K562 (cell line): ENCODE results near the gene GRHPR.

Source experiments
- HSF4 ChIP-seq: fragments of 250-450 bp; sonication (Bioruptor Pico); IDR thresholded peaks from 2 replicates; pipeline ENCODE4 v2.1.2; 2022; ENCODE audit warnings: mild to moderate bottlenecking, moderate library complexity, borderline replicate concordance
- KHSRP ChIP-seq: fragments of 450-650 bp; IDR thresholded peaks from 2 replicates; pipeline ENCODE4 v1.6.1; 2017
- MAZ ChIP-seq, 2 experiments: fragments of 450-650 bp in 1 of 2; sonication (generic) in 1 of 2; formaldehyde crosslinking; IDR thresholded peaks in 1 of 2; conservative IDR thresholded peaks in 1 of 2; 2 replicates each; pipeline versions ENCODE4 v1.4.0 to v1.5.0; 2020; ENCODE audit warnings: mild to moderate bottlenecking in 1 of 2, missing genetic modification reagents in 1 of 2
- NFATC3 ChIP-seq: fragments of 450-650 bp; IDR thresholded peaks from 2 replicates; pipeline ENCODE4 v1.6.1; 2017; ENCODE audit warnings: mild to moderate bottlenecking
- NR1H2 ChIP-seq: sonication (generic); formaldehyde crosslinking; IDR thresholded peaks from 2 replicates; pipeline ENCODE4 v1.4.0; 2020; ENCODE audit warnings: mild to moderate bottlenecking, missing genetic modification reagents
- NR2F6 ChIP-seq: fragments of 450-650 bp; formaldehyde crosslinking; IDR thresholded peaks from 2 replicates; pipeline ENCODE4 v1.4.0; 2020; ENCODE audit warnings: mild to moderate bottlenecking
- RBFOX2 ChIP-seq: fragments of 200-400 bp; formaldehyde crosslinking; IDR thresholded peaks from 2 replicates; pipeline ENCODE4 v1.6.1; 2017; ENCODE audit warnings: low read depth, mild to moderate bottlenecking, low read length, moderate library complexity
- SRSF9 ChIP-seq: fragments of 200-400 bp; formaldehyde crosslinking; IDR thresholded peaks from 2 replicates; pipeline ENCODE4 v1.6.1; 2017; ENCODE audit warnings: low read depth, low read length, borderline replicate concordance
- TAF15 ChIP-seq: fragments of 200-400 bp; formaldehyde crosslinking; IDR thresholded peaks from 2 replicates; pipeline ENCODE4 v1.6.1; 2017; ENCODE audit warnings: mild to moderate bottlenecking, low read depth, low read length, moderate library complexity
- YY1 ChIP-seq, 3 experiments: IDR thresholded peaks; 2 replicates each; pipeline ENCODE4 v1.6.1; 2011; ENCODE audit warnings: low read length in 2 of 3, mild to moderate bottlenecking in 2 of 3, moderate library complexity in 2 of 3, borderline replicate concordance in 1 of 3, control low read depth in 1 of 3, low read depth in 1 of 3; ENCODE audit not compliant: insufficient read depth in 3 of 3, insufficient replicate concordance in 2 of 3, control insufficient read depth in 1 of 3, insufficient read length in 1 of 3; ENCODE audit errors: extremely low read depth in 1 of 3
- ZFP36 ChIP-seq: fragments of 150-350 bp; IDR thresholded peaks from 2 replicates; pipeline ENCODE4 v1.6.1; 2018; ENCODE audit warnings: low read length, low read depth; ENCODE audit not compliant: partially characterized antibody
- TF ChIP-seq, protein P1 (sequence below), 3 experiments: IDR thresholded peaks in 2 of 3; conservative IDR thresholded peaks in 1 of 3; 2 replicates each; pipeline ENCODE4 v1.5.1; 2011 to 2012; ENCODE audit warnings: low read length in 3 of 3, mild to moderate bottlenecking in 3 of 3, control low read depth in 2 of 3, improper control_type of control experiment in 1 of 3, inconsistent platforms in 1 of 3, low read depth in 1 of 3, mixed read lengths in 1 of 3, moderate library complexity in 1 of 3; ENCODE audit not compliant: insufficient read depth in 2 of 3
- TF ChIP-seq, protein P2 (sequence below), 2 experiments: fragments of 450-650 bp in 1 of 2; IDR thresholded peaks; 2 replicates each; pipeline ENCODE4 v1.6.1; 2011 to 2017; ENCODE audit warnings: low read depth in 2 of 2, antibody characterized with exemption in 1 of 2, borderline replicate concordance in 1 of 2, low read length in 1 of 2, mild to moderate bottlenecking in 1 of 2, mixed read lengths in 1 of 2; ENCODE audit not compliant: control insufficient read depth in 1 of 2
- TF ChIP-seq, protein P3 (sequence below): sonication (generic); formaldehyde crosslinking; IDR thresholded peaks from 2 replicates; pipeline ENCODE4 v1.8.0; 2022; ENCODE audit warnings: mild to moderate bottlenecking, missing genetic modification reagents

DNA sequence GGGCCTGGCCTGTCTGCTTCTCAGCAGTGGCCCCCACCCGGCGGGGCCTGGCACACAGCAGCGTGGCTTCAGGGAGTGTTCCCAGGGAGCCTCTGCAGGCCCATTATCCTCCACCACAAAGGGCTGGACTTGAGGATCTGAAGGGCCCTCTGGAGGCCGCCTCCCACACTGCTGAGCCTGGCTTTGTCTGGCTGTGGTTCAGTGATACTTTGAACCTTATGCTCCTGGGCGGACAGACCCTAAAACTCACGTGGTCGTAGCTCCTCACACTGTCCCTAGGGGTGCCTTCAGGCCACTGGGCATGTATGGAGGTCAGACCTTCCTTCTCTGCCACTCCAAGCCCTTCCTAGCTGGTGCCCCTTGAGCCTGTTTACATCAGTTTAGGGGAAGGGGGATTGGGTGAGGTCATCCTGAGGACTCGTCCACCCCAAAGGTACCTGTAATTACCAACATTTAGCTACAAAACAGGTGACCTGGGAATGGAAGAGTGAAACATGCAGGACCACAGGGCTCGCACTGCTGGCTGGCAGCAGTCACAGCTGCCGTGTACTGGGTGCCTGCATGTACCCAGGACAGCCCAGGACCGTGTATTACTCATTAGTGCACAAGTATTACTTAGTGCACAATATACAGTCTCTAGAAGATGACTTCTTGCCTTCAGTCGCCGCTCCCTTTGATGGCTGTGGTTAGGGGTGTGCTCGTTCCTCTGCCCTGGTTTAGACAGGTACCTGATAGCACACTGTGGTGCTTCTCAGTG is 8.5 kb downstream of the GRHPR start:
- TF ChIP-seq, protein P1, sequence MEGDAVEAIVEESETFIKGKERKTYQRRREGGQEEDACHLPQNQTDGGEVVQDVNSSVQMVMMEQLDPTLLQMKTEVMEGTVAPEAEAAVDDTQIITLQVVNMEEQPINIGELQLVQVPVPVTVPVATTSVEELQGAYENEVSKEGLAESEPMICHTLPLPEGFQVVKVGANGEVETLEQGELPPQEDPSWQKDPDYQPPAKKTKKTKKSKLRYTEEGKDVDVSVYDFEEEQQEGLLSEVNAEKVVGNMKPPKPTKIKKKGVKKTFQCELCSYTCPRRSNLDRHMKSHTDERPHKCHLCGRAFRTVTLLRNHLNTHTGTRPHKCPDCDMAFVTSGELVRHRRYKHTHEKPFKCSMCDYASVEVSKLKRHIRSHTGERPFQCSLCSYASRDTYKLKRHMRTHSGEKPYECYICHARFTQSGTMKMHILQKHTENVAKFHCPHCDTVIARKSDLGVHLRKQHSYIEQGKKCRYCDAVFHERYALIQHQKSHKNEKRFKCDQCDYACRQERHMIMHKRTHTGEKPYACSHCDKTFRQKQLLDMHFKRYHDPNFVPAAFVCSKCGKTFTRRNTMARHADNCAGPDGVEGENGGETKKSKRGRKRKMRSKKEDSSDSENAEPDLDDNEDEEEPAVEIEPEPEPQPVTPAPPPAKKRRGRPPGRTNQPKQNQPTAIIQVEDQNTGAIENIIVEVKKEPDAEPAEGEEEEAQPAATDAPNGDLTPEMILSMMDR (IDR thresholded peaks at IDR 0.05 in 2 of 3, conservative IDR thresholded peaks at IDR 0.05 in 1 of 3; ENCODE audit: insufficient read depth in 2 of 3, low read depth in 1 of 3, low read length in 3 of 3), result peak in 2 of 3 experiments; percentile 44 to 46; a peak in 5 of 6 replicates
- no peak for TF ChIP-seq HSF4 (CRISPR knock-in tag)
- no peak for TF ChIP-seq NFATC3
- no peak for TF ChIP-seq SRSF9
- 0 out of 2 replicates have a peak, but pooled peaks have one; percentile 21 for TF ChIP-seq RBFOX2
- TF ChIP-seq, protein P2, sequence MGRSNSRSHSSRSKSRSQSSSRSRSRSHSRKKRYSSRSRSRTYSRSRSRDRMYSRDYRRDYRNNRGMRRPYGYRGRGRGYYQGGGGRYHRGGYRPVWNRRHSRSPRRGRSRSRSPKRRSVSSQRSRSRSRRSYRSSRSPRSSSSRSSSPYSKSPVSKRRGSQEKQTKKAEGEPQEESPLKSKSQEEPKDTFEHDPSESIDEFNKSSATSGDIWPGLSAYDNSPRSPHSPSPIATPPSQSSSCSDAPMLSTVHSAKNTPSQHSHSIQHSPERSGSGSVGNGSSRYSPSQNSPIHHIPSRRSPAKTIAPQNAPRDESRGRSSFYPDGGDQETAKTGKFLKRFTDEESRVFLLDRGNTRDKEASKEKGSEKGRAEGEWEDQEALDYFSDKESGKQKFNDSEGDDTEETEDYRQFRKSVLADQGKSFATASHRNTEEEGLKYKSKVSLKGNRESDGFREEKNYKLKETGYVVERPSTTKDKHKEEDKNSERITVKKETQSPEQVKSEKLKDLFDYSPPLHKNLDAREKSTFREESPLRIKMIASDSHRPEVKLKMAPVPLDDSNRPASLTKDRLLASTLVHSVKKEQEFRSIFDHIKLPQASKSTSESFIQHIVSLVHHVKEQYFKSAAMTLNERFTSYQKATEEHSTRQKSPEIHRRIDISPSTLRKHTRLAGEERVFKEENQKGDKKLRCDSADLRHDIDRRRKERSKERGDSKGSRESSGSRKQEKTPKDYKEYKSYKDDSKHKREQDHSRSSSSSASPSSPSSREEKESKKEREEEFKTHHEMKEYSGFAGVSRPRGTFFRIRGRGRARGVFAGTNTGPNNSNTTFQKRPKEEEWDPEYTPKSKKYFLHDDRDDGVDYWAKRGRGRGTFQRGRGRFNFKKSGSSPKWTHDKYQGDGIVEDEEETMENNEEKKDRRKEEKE (IDR thresholded peaks at IDR 0.05; ENCODE audit: borderline replicate concordance in 1 of 2, control insufficient read depth in 1 of 2, low read depth in 2 of 2, low read length in 1 of 2), result no peak
- TF ChIP-seq ZFP36, result no peak
- TF ChIP-seq MAZ (CRISPR knock-in tag; conservative IDR thresholded peaks at IDR 0.05 in 1 of 2, IDR thresholded peaks at IDR 0.05 in 1 of 2), result no peak
- no peak for TF ChIP-seq NR2F6 (CRISPR knock-in tag)
- no peak for TF ChIP-seq TAF15
- TF ChIP-seq YY1 (IDR thresholded peaks at IDR 0.05; ENCODE audit: borderline replicate concordance in 1 of 3, control insufficient read depth in 1 of 3, extremely low read depth in 1 of 3, insufficient read depth in 3 of 3, insufficient read length in 1 of 3, insufficient replicate concordance in 2 of 3, low read depth in 1 of 3, low read length in 2 of 3), result no peak
- TF ChIP-seq KHSRP, result no peak
- TF ChIP-seq NR1H2 (CRISPR knock-in tag), result no peak
- TF ChIP-seq, protein P3, sequence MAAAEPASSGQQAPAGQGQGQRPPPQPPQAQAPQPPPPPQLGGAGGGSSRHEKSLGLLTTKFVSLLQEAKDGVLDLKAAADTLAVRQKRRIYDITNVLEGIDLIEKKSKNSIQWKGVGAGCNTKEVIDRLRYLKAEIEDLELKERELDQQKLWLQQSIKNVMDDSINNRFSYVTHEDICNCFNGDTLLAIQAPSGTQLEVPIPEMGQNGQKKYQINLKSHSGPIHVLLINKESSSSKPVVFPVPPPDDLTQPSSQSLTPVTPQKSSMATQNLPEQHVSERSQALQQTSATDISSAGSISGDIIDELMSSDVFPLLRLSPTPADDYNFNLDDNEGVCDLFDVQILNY, result no peak
